VCaP (cell line): ENCODE results near the gene ARNT2.

Experiments used
- H3K27ac ChIP-seq: fragments of 450-650 bp; 2 replicates; pipeline ENCODE4 v1.5.1; 2017
- CTCF ChIP-seq: fragments of 450-650 bp; conservative IDR thresholded peaks from 2 replicates; pipeline ENCODE4 v1.5.1; 2017; ENCODE audit warnings: mild to moderate bottlenecking, moderate library complexity

The ARNT2 gene

GRCh38 chr15:80396096-80396495, 8.1 kb upstream of the ARNT2 start:
- TF ChIP-seq CTCF: no peak
- H3K27ac ChIP-seq: no peak overlapping the region

GRCh38 chr15:80399508-80399907, 4.7 kb upstream of the ARNT2 start:
- no peak for TF ChIP-seq CTCF

GRCh38 chr15:80401456-80401855, 2.7 kb upstream of the ARNT2 start:
- no peak for TF ChIP-seq CTCF
- H3K27ac ChIP-seq: no peak overlapping the region

More at GRCh38 chr15:80399508-80399907, 4.7 kb upstream of the ARNT2 start:
- no peak overlapping the region for H3K27ac ChIP-seq

GRCh38 chr15:80402339-80402738, 1.8 kb upstream of the ARNT2 start:
- no peak overlapping the region for H3K27ac ChIP-seq
- TF ChIP-seq CTCF: no peak

- H3K27ac ChIP-seq: peak overlapping the region; percentile 87
- TF ChIP-seq CTCF: no peak
Measured at GRCh38 chr15:80403712-80404056, 498 bp upstream of the ARNT2 start.

- no peak for TF ChIP-seq CTCF
- peak overlapping the region; percentile 87 for H3K27ac ChIP-seq
Measured at GRCh38 chr15:80404761-80405553, 775 bp downstream of the ARNT2 start.

GRCh38 chr15:80405554-80405850, 1.3 kb downstream of the ARNT2 start:
- no peak for TF ChIP-seq CTCF
- no peak overlapping the region; the same call in 1 of the 2 replicates for H3K27ac ChIP-seq
